ENCODE results near the gene CLCN5. TPM values are rescaled to one million over a fixed set of nuclear protein-coding genes. Genes with fewer than 3 reads are reported as not detected.

Gene CLCN5
- total RNA-seq, 1 donor from 2014 or later, result 36.4 TPM

DNA sequence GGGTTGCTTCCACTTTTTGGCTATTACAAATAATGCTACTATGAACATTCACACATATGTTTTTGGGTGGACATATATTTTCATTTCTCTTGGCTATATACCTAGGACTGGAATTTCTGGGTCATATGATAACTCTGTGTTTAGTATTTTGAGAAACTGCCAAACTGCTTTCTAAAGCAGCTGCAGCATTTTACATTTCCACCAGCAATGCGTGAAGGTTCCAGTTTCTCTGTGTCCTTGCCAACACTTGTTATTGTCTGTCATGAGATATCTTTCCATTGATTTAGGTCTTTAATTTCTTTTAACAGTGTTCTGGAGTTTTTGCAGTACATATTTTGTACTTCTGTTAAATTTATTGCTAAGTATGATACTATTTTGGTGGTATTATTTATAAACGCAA, 48.3 kb downstream of the CLCN5 start:
- DNase-seq (ENCODE audit: extremely low spot score, unreplicated experiment), result no peak
- H3K36me3 Mint-ChIP-seq, result peaks cover 11% of the 10 kb centered on the region
- TF ChIP-seq CTCF (conservative IDR thresholded peaks at IDR 0.05), result no peak
- no peak overlapping the region for H3K27ac Mint-ChIP-seq
- H3K27me3 Mint-ChIP-seq, result no peaks in the 10 kb centered on the region
- no peaks in the 10 kb centered on the region for H3K9me3 Mint-ChIP-seq
- no peaks in the 10 kb centered on the region for H3K4me1 Mint-ChIP-seq (ENCODE audit: unreplicated experiment)
- H3K4me3 Mint-ChIP-seq, result no peak overlapping the region

DNA sequence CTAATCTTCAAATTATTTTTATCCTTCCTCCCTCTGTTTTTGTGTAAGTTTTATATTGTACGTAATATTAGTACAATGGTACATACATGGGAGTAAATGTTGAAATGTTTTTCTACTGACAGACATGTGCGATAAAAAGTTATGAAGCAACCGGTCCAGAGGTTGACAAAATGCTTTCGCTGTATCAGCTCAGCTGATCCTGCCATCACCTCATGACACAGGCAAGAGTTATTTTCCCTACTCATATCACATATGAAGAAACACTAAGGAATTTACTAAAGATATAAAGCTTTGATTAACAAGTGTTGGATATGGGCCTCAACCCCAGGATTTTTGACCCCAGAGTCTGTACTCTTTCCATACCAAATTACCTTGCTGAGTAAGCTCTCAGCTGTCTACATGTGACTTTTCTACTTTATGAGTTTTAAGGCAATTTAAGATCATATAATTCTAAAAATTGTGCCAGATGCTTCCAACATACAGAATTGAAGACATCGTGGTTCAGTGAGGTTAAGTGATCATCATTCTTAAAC, 50.0 kb downstream of the CLCN5 start:
- H3K4me3 Mint-ChIP-seq, result no peak overlapping the region
- DNase-seq (ENCODE audit: extremely low spot score, unreplicated experiment), result no peak
- H3K27me3 Mint-ChIP-seq, result no peaks in the 10 kb centered on the region
- H3K9me3 Mint-ChIP-seq, result no peaks in the 10 kb centered on the region
- H3K27ac Mint-ChIP-seq, result no peak overlapping the region
- TF ChIP-seq CTCF (conservative IDR thresholded peaks at IDR 0.05), result no peak
- peaks cover 6% of the 10 kb centered on the region for H3K4me1 Mint-ChIP-seq (ENCODE audit: unreplicated experiment)
- peaks cover 11% of the 10 kb centered on the region for H3K36me3 Mint-ChIP-seq

DNA sequence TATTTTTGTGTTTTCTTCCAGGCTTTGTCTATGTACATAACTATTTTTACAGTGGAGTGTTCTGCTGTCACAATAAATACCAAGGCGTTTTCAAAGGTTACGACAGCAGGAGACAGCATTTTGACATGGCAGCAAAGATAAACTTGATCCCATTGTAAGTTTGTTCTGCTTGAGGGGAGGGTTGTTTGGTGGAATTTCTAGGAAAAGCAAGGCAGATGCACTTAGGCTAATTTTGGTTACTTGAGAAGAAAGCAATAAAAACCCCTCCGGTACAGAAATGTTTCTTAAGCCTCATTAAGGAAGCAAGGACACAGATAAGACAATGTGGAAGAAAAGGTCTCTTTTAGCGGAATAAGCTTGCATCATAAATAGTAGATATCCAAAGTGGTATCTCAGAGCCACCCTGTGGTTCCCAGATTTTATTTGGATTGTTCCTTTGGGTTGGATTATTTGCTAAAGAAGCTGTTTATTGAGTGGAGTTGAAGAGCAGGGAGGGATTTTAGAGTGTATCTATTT, 54.3 kb downstream of the CLCN5 start:
- Mint-ChIP-seq H3K36me3 (peaks cover 11% of the 10 kb centered on the region), H3K9me3 (no peaks in the 10 kb centered on the region), H3K27ac (no peak overlapping the region), H3K27me3 (no peaks in the 10 kb centered on the region), H3K4me1 (ENCODE audit: unreplicated experiment) (peaks cover 6% of the 10 kb centered on the region), H3K4me3 (no peak overlapping the region)
- no peak for TF ChIP-seq CTCF (conservative IDR thresholded peaks at IDR 0.05)
- no peak for DNase-seq (ENCODE audit: extremely low spot score, unreplicated experiment)

DNA sequence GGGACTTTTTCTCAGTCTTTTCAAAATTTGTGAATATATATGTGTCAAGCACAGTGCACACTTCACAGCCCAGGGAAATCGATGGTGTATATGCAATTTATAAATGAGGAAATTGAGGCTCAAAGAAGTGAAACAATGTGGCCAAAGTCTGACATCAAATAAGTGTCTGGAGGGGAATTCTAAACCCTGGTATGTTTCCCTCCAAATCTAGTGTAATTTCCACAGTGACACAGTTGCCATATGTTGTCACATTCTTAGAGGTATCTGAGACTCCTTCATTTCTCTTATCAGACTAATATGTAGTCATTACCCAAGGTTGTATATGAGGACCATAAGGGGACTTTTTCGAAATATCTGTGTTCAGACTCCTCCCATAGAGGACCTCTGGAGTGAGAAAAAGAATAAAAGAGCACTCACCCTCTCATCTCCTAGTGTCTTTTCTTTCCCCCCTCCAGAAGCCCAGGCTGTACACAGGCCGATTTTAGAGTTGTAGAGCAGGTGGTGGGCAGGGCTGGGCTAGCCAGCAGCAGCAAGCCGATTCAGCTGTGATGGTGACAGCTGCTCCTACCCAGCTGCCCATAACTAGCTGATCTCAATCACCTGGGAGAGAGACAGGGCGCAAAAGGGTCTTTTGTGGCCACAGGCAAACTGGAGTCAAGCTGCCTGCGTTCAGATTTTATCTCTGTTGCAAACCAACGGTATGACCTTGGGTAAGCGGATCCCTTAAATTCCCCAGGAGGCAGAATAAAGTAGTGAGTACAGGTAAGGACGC, 55.1 kb downstream of the CLCN5 start:
- TF ChIP-seq CTCF (conservative IDR thresholded peaks at IDR 0.05), result no peak

GRCh38 chrX:49978176-49978575, 55.8 kb downstream of the CLCN5 start:
- DNase-seq (ENCODE audit: extremely low spot score, unreplicated experiment), result no peak
- no peak overlapping the region for H3K4me3 Mint-ChIP-seq
- H3K27me3 Mint-ChIP-seq, result no peaks in the 10 kb centered on the region
- no peaks in the 10 kb centered on the region for H3K9me3 Mint-ChIP-seq
- H3K27ac Mint-ChIP-seq, result no peak overlapping the region
- peaks cover 11% of the 10 kb centered on the region for H3K36me3 Mint-ChIP-seq
- peaks cover 6% of the 10 kb centered on the region for H3K4me1 Mint-ChIP-seq (ENCODE audit: unreplicated experiment)
- TF ChIP-seq CTCF (conservative IDR thresholded peaks at IDR 0.05), result no peak

More for the DNA sequence above, 55.1 kb downstream of the CLCN5 start:
- Mint-ChIP-seq H3K36me3 (peaks cover 11% of the 10 kb centered on the region), H3K27me3 (no peaks in the 10 kb centered on the region), H3K4me1 (ENCODE audit: unreplicated experiment) (peaks cover 6% of the 10 kb centered on the region), H3K27ac (no peak overlapping the region), H3K4me3 (no peak overlapping the region), H3K9me3 (no peaks in the 10 kb centered on the region)
- no peak for DNase-seq (ENCODE audit: extremely low spot score, unreplicated experiment)
